H9 (cell line): Measurements from ENCODE around the gene MICALL2. TPM values are rescaled to one million over a fixed set of nuclear protein-coding genes. Genes with fewer than 3 reads are reported as not detected.

Experiments used
- DNase-seq: peaks from one replicate; pipeline ENCODE4 v3.0.0-alpha.2; 2017
- H2AFZ ChIP-seq: one replicate; pipeline ENCODE4 v1.6.1; 2013; ENCODE audit warnings: mild to moderate bottlenecking, low read length, control low read depth, moderate library complexity
- H2AK5ac ChIP-seq: 2 replicates; pipeline ENCODE4 v1.6.1; 2013; ENCODE audit warnings: low read length, control low read depth, mixed read lengths; ENCODE audit not compliant: insufficient read length
- H2BK120ac ChIP-seq: one replicate; pipeline ENCODE4 v1.6.1; 2013; ENCODE audit warnings: low read depth, mild to moderate bottlenecking, low read length, control low read depth, inconsistent platforms; ENCODE audit not compliant: poor library complexity, severe bottlenecking
- H2BK12ac ChIP-seq: 2 replicates; pipeline ENCODE4 v1.6.1; 2013; ENCODE audit warnings: low read length, control low read depth, mixed read lengths, low read depth; ENCODE audit not compliant: insufficient read length
- H2BK15ac ChIP-seq: 2 replicates; pipeline ENCODE4 v1.6.1; 2013; ENCODE audit warnings: low read depth, low read length, control low read depth
- H2BK20ac ChIP-seq: one replicate; pipeline ENCODE4 v1.6.1; 2013; ENCODE audit warnings: low read depth, mild to moderate bottlenecking, low read length, control low read depth, inconsistent platforms; ENCODE audit not compliant: poor library complexity, severe bottlenecking
- H2BK5ac ChIP-seq: 2 replicates; pipeline ENCODE4 v1.6.1; 2013; ENCODE audit warnings: low read length, control low read depth, mixed read lengths; ENCODE audit not compliant: insufficient read length
- H3K14ac ChIP-seq: 2 replicates; pipeline ENCODE4 v1.6.1; 2013; ENCODE audit warnings: low read length, control low read depth; ENCODE audit not compliant: insufficient read depth
- H3K18ac ChIP-seq: 2 replicates; pipeline ENCODE4 v1.6.1; 2013; ENCODE audit warnings: low read depth, mild to moderate bottlenecking, mixed read lengths, low read length, control low read depth; ENCODE audit not compliant: insufficient read length
- H3K23ac ChIP-seq: 2 replicates; pipeline ENCODE4 v1.6.1; 2013; ENCODE audit warnings: low read length, control low read depth, mixed read lengths, low read depth; ENCODE audit not compliant: insufficient read length
- H3K23me2 ChIP-seq: 2 replicates; pipeline ENCODE4 v1.6.1; 2013; ENCODE audit warnings: low read depth, mild to moderate bottlenecking, mixed read lengths, low read length, control low read depth; ENCODE audit not compliant: insufficient read length, poor library complexity, severe bottlenecking
- H3K27ac ChIP-seq: 2 replicates; pipeline ENCODE4 v1.5.1; 2013; ENCODE audit warnings: low read length, control low read depth, mixed read lengths, low read depth; ENCODE audit not compliant: insufficient read length
- H3K27me3 ChIP-seq: 2 replicates; pipeline ENCODE4 v1.6.1; 2013; ENCODE audit warnings: low read length, control low read depth, inconsistent platforms; ENCODE audit not compliant: insufficient read depth
- H3K4ac ChIP-seq: 2 replicates; pipeline ENCODE4 v1.6.1; 2013; ENCODE audit warnings: low read depth, mild to moderate bottlenecking, control low read depth, inconsistent platforms, low read length, moderate library complexity
- H3K4me1 ChIP-seq: 2 replicates; pipeline ENCODE4 v1.6.1; 2013; ENCODE audit warnings: low read length, control low read depth, inconsistent platforms; ENCODE audit not compliant: insufficient read depth
- H3K4me2 ChIP-seq: 2 replicates; pipeline ENCODE4 v1.6.1; 2013; ENCODE audit warnings: low read length, control low read depth, mixed read lengths; ENCODE audit not compliant: insufficient read length, insufficient read depth
- H3K56ac ChIP-seq: 2 replicates; pipeline ENCODE4 v1.6.1; 2013; ENCODE audit warnings: low read depth, mild to moderate bottlenecking, mixed read lengths, low read length, control low read depth; ENCODE audit not compliant: insufficient read length
- H3K79me1 ChIP-seq: 2 replicates; pipeline ENCODE4 v1.6.1; 2013; ENCODE audit warnings: low read depth, mild to moderate bottlenecking, moderate library complexity, low read length, control low read depth, inconsistent platforms; ENCODE audit not compliant: insufficient read depth, poor library complexity, severe bottlenecking
- H3K79me2 ChIP-seq: 2 replicates; pipeline ENCODE4 v1.6.1; 2013; ENCODE audit warnings: low read length, control low read depth, inconsistent platforms; ENCODE audit not compliant: insufficient read depth
- H3K9ac ChIP-seq: 2 replicates; pipeline ENCODE4 v1.6.1; 2013; ENCODE audit warnings: low read length, control low read depth, mixed read lengths; ENCODE audit not compliant: insufficient read length; ENCODE audit errors: extremely low read depth
- H3K9me3 ChIP-seq: one replicate; pipeline ENCODE4 v1.6.1; 2013; ENCODE audit warnings: low read depth, low read length, inconsistent platforms; ENCODE audit not compliant: control insufficient read depth
- H3T11ph ChIP-seq: one replicate; pipeline ENCODE4 v1.6.1; 2013; ENCODE audit warnings: mild to moderate bottlenecking, low read length, control low read depth, inconsistent platforms
- H4K20me1 ChIP-seq: one replicate; pipeline ENCODE4 v1.6.1; 2013; ENCODE audit not compliant: control insufficient read depth, insufficient read length, insufficient read depth
- H4K5ac ChIP-seq: 2 replicates; pipeline ENCODE4 v1.6.1; 2013; ENCODE audit warnings: low read depth, mild to moderate bottlenecking, mixed read lengths, low read length, control low read depth; ENCODE audit not compliant: insufficient read length
- H4K8ac ChIP-seq: replicated peaks from 2 replicates; pipeline ENCODE4 v1.6.1; 2013; ENCODE audit warnings: low read length, control low read depth, mixed read lengths, low read depth; ENCODE audit not compliant: insufficient read length
- H4K91ac ChIP-seq: 2 replicates; pipeline ENCODE4 v1.6.1; 2013; ENCODE audit warnings: low read depth, mild to moderate bottlenecking, moderate library complexity, mixed read lengths, low read length, control low read depth; ENCODE audit not compliant: insufficient read length
- H3K27ac Mint-ChIP-seq, 3 experiments: 2 replicates in 2 of 3; 3 replicates in 1 of 3; pipeline ENCODE4 v1.8.0; 2020 to 2021; ENCODE audit warnings: mixed read lengths in 3 of 3, mild to moderate bottlenecking in 1 of 3, moderate library complexity in 1 of 3
- H3K27me3 Mint-ChIP-seq: 2 replicates; pipeline ENCODE4 v1.8.0; 2021; ENCODE audit warnings: low read depth, mild to moderate bottlenecking, moderate library complexity, mixed read lengths
- H3K36me3 Mint-ChIP-seq, 3 experiments: 2 replicates in 2 of 3; 3 replicates in 1 of 3; pipeline ENCODE4 v1.8.0; 2020 to 2021; ENCODE audit warnings: low read depth in 3 of 3, mixed read lengths in 3 of 3; ENCODE audit not compliant: insufficient read depth in 1 of 3
- H3K4me1 Mint-ChIP-seq, 2 experiments: 2 replicates each; pipeline ENCODE4 v1.8.0; 2020; ENCODE audit warnings: mixed read lengths in 2 of 2
- H3K4me3 Mint-ChIP-seq, 2 experiments: 2 replicates in 1 of 2; 3 replicates in 1 of 2; pipeline ENCODE4 v1.8.0; 2020 to 2021; ENCODE audit warnings: mild to moderate bottlenecking in 2 of 2, mixed read lengths in 2 of 2, moderate library complexity in 1 of 2
- H3K9me3 Mint-ChIP-seq, 2 experiments: 2 replicates in 1 of 2; 3 replicates in 1 of 2; pipeline ENCODE4 v1.8.0; 2020; ENCODE audit warnings: mild to moderate bottlenecking in 2 of 2, mixed read lengths in 2 of 2, moderate library complexity in 1 of 2
- CTCF ChIP-seq: fragments of 200-600 bp; sonication (generic); conservative IDR thresholded peaks from 3 replicates; pipeline ENCODE4 v1.8.0; 2021; ENCODE audit warnings: antibody characterized with exemption, mild to moderate bottlenecking
- WGBS: extraction: QIAGEN DNeasy Blood & Tissue Kit; methylation state at CpG from one replicate; pipeline ENCODE4 v1.1.7; 2013; ENCODE audit warnings: missing lambda C conversion rate, low lambda C conversion rate, mixed read lengths; ENCODE audit not compliant: insufficient read length; ENCODE audit errors: extremely low coverage; 5-methylcytosine and 5-hydroxymethylcytosine counted together
- total RNA-seq: library from RNA; stranded (reverse); gene quantifications from 2 replicates; pipeline ENCODE4 v1.2.1, GENCODE V29; 2021

Gene MICALL2
- total RNA-seq, 1 experiment from 2014 or later = 7.1 TPM

GRCh38 chr7:1404898-1405548 is 54.2 kb downstream of the MICALL2 start:
- Histone ChIP-seq H2BK120ac (no peak overlapping the region), H3K27me3 (peaks cover 2% of the 10 kb centered on the region; the same call in 1 of the 2 replicates), H3K18ac (no peak overlapping the region), H3K4me1 (no peaks in the 10 kb centered on the region), H2AFZ (no peak overlapping the region), H3K23ac (no peak overlapping the region), H3K23me2 (no peaks in the 10 kb centered on the region), H3K4ac (no peak overlapping the region), H2BK15ac (no peak overlapping the region), H2AK5ac (no peak overlapping the region), H3T11ph (no peak overlapping the region), H2BK20ac (no peak overlapping the region), H3K27ac (no peak overlapping the region), H3K9ac (no peak overlapping the region), H3K79me2 (no peaks in the 10 kb centered on the region), H4K91ac (no peak overlapping the region), H4K20me1 (no peaks in the 10 kb centered on the region), H2BK5ac (no peak overlapping the region), H3K56ac (no peak overlapping the region), H4K8ac (no peak overlapping the region), H4K5ac (no peak overlapping the region), H3K4me2 (no peak overlapping the region), H3K79me1 (no peaks in the 10 kb centered on the region), H3K9me3 (no peaks in the 10 kb centered on the region), H3K14ac (no peak overlapping the region), H2BK12ac (no peak overlapping the region)
- H3K36me3 Mint-ChIP-seq = no peaks in the 10 kb centered on the region; a peak in 1 of 7 replicates
- DNase-seq = no peak
- H3K27ac Mint-ChIP-seq = no peak overlapping the region
- peaks cover 73% of the 10 kb centered on the region for H3K27me3 Mint-ChIP-seq
- peaks cover 12 to 27% of the 10 kb centered on the region in 2 experiments for H3K4me1 Mint-ChIP-seq
- no peak overlapping the region for H3K4me3 Mint-ChIP-seq
- H3K9me3 Mint-ChIP-seq = no peaks in the 10 kb centered on the region; a peak in 2 of 5 replicates
- WGBS = no CpG with 5 or more reads among the region's 21 CpGs
- no peak for TF ChIP-seq CTCF
